Activated T-helper 1 cell treated with anti-CD3 and anti-CD28 coated beads, Interleukin-12 subunit alpha, Interleukin-12 subunit beta, Interleukin-2, Interleukin-4 antibody, amounts not matched to agents 30 ng/mL and 10 ng/mL and 1 ng/mL, durations not matched to agents 14 hours and 24 hours and 36 hours (primary cell): ENCODE results near the gene RIC8B. TPM values are rescaled to one million over a fixed set of nuclear protein-coding genes. Genes with fewer than 3 reads are reported as not detected.

Source experiments
- DNase-seq: peaks from one replicate; pipeline ENCODE4 v3.0.0; 2021; ENCODE audit warnings: low spot score
- H3K27ac Mint-ChIP-seq: one replicate; pipeline ENCODE4 v1.8.0; 2021; ENCODE audit warnings: mild to moderate bottlenecking, mixed read lengths
- H3K27me3 Mint-ChIP-seq: one replicate; pipeline ENCODE4 v1.8.0; 2022; ENCODE audit warnings: mild to moderate bottlenecking, moderate library complexity, mixed read lengths; ENCODE audit not compliant: insufficient read depth
- H3K36me3 Mint-ChIP-seq: one replicate; pipeline ENCODE4 v1.8.0; 2021; ENCODE audit warnings: low read depth, mixed read lengths
- H3K4me1 Mint-ChIP-seq: one replicate; pipeline ENCODE4 v1.8.0; 2021; ENCODE audit warnings: low read depth, mixed read lengths
- H3K4me3 Mint-ChIP-seq: one replicate; pipeline ENCODE4 v1.8.0; 2021; ENCODE audit warnings: mild to moderate bottlenecking, moderate library complexity, mixed read lengths
- H3K9me3 Mint-ChIP-seq: one replicate; pipeline ENCODE4 v1.8.0; 2021; ENCODE audit warnings: mixed read lengths
- intact Hi-C: fragments of 100-400 bp; cut with micrococcal nuclease; formaldehyde crosslinking; loops from one replicate; pipeline ENCODE4 v1.15.1; 2024
- total RNA-seq: library from RNA; stranded (reverse); gene quantifications from 2 replicates; pipeline ENCODE4 v1.2.3, GENCODE V29; 2022

Gene RIC8B
- total RNA-seq, 1 donor from 2014 or later, result 11.4 TPM

GRCh38 chr12:106868982-106869700, 94.7 kb downstream of the RIC8B start:
- no peak overlapping the region for H3K4me3 Mint-ChIP-seq
- DNase-seq, result no peak
- no peaks in the 10 kb centered on the region for H3K9me3 Mint-ChIP-seq
- peaks cover 7% of the 10 kb centered on the region for H3K4me1 Mint-ChIP-seq
- peaks cover 20% of the 10 kb centered on the region for H3K36me3 Mint-ChIP-seq
- H3K27me3 Mint-ChIP-seq, result no peaks in the 10 kb centered on the region
- no peak overlapping the region for H3K27ac Mint-ChIP-seq
- intact Hi-C loops, result no loop called here

- peaks cover 19% of the 10 kb centered on the region for H3K36me3 Mint-ChIP-seq
- peaks cover 11% of the 10 kb centered on the region for H3K4me1 Mint-ChIP-seq
- no peak overlapping the region for H3K4me3 Mint-ChIP-seq
- no peak overlapping the region for H3K27ac Mint-ChIP-seq
- DNase-seq, result no peak
- H3K9me3 Mint-ChIP-seq, result no peaks in the 10 kb centered on the region
- no peaks in the 10 kb centered on the region for H3K27me3 Mint-ChIP-seq
- intact Hi-C loops, result no loop called here
Measured at GRCh38 chr12:106870116-106870515, 95.6 kb downstream of the RIC8B start.

GRCh38 chr12:106871477-106871876, 97.0 kb downstream of the RIC8B start:
- no peak for DNase-seq
- H3K27ac Mint-ChIP-seq, result no peak overlapping the region
- no peaks in the 10 kb centered on the region for H3K27me3 Mint-ChIP-seq
- H3K9me3 Mint-ChIP-seq, result no peaks in the 10 kb centered on the region
- intact Hi-C loops, result no loop called here
- H3K36me3 Mint-ChIP-seq, result peaks cover 12% of the 10 kb centered on the region
- H3K4me1 Mint-ChIP-seq, result peaks cover 11% of the 10 kb centered on the region
- H3K4me3 Mint-ChIP-seq, result no peak overlapping the region

- H3K4me3 Mint-ChIP-seq, result no peak overlapping the region
- H3K27ac Mint-ChIP-seq, result no peak overlapping the region
- peaks cover 11% of the 10 kb centered on the region for H3K4me1 Mint-ChIP-seq
- peaks cover 9% of the 10 kb centered on the region for H3K36me3 Mint-ChIP-seq
- no peaks in the 10 kb centered on the region for H3K27me3 Mint-ChIP-seq
- intact Hi-C loops, result no loop called here
- DNase-seq, result no peak
- H3K9me3 Mint-ChIP-seq, result no peaks in the 10 kb centered on the region
Measured at GRCh38 chr12:106873983-106874382, 99.5 kb downstream of the RIC8B start.

GRCh38 chr12:106878804-106879203, 104.3 kb downstream of the RIC8B start:
- peaks cover 6% of the 10 kb centered on the region for H3K4me1 Mint-ChIP-seq
- H3K9me3 Mint-ChIP-seq, result no peaks in the 10 kb centered on the region
- no peak overlapping the region for H3K27ac Mint-ChIP-seq
- peaks cover 14% of the 10 kb centered on the region for H3K36me3 Mint-ChIP-seq
- intact Hi-C loops, result no loop called here
- H3K27me3 Mint-ChIP-seq, result no peaks in the 10 kb centered on the region
- no peak for DNase-seq
- H3K4me3 Mint-ChIP-seq, result no peak overlapping the region

GRCh38 chr12:106879612-106880011, 105.1 kb downstream of the RIC8B start:
- no peaks in the 10 kb centered on the region for H3K4me1 Mint-ChIP-seq
- no peaks in the 10 kb centered on the region for H3K27me3 Mint-ChIP-seq
- DNase-seq, result no peak
- no peaks in the 10 kb centered on the region for H3K9me3 Mint-ChIP-seq
- peaks cover 15% of the 10 kb centered on the region for H3K36me3 Mint-ChIP-seq
- no peak overlapping the region for H3K4me3 Mint-ChIP-seq
- no peak overlapping the region for H3K27ac Mint-ChIP-seq
- intact Hi-C loops, result no loop called here

- Mint-ChIP-seq H3K27me3 (no peaks in the 10 kb centered on the region), H3K4me1 (no peaks in the 10 kb centered on the region), H3K4me3 (no peak overlapping the region), H3K36me3 (peaks cover 17% of the 10 kb centered on the region), H3K27ac (no peak overlapping the region), H3K9me3 (no peaks in the 10 kb centered on the region)
- DNase-seq, result no peak
- intact Hi-C loops, result no loop called here
Measured at GRCh38 chr12:106883426-106883825, 108.9 kb downstream of the RIC8B start.

- Mint-ChIP-seq H3K27me3 (no peaks in the 10 kb centered on the region), H3K27ac (no peak overlapping the region), H3K4me1 (no peaks in the 10 kb centered on the region), H3K36me3 (peaks cover 12% of the 10 kb centered on the region), H3K4me3 (no peak overlapping the region), H3K9me3 (no peaks in the 10 kb centered on the region)
- intact Hi-C loops, result no loop called here
- no peak for DNase-seq
Measured at GRCh38 chr12:106885026-106885425, 110.5 kb downstream of the RIC8B start.

- no peak for DNase-seq
- intact Hi-C loops, result no loop called here
- Mint-ChIP-seq H3K27me3 (no peaks in the 10 kb centered on the region), H3K9me3 (no peaks in the 10 kb centered on the region), H3K4me3 (no peak overlapping the region), H3K27ac (no peak overlapping the region), H3K4me1 (no peaks in the 10 kb centered on the region), H3K36me3 (peaks cover 12% of the 10 kb centered on the region)
Measured at GRCh38 chr12:106885541-106886249, 111.2 kb downstream of the RIC8B start.

GRCh38 chr12:106886932-106887331, 112.5 kb downstream of the RIC8B start:
- H3K4me3 Mint-ChIP-seq, result no peak overlapping the region
- no peak overlapping the region for H3K27ac Mint-ChIP-seq
- intact Hi-C loops, result no loop called here
- H3K4me1 Mint-ChIP-seq, result no peaks in the 10 kb centered on the region
- no peak for DNase-seq
- no peaks in the 10 kb centered on the region for H3K9me3 Mint-ChIP-seq
- H3K36me3 Mint-ChIP-seq, result peaks cover 12% of the 10 kb centered on the region
- H3K27me3 Mint-ChIP-seq, result no peaks in the 10 kb centered on the region

- DNase-seq, result no peak
- H3K36me3 Mint-ChIP-seq, result peaks cover 10% of the 10 kb centered on the region
- H3K27me3 Mint-ChIP-seq, result no peaks in the 10 kb centered on the region
- H3K4me3 Mint-ChIP-seq, result no peak overlapping the region
- intact Hi-C loops, result no loop called here
- H3K27ac Mint-ChIP-seq, result no peak overlapping the region
- H3K4me1 Mint-ChIP-seq, result no peaks in the 10 kb centered on the region
- no peaks in the 10 kb centered on the region for H3K9me3 Mint-ChIP-seq
Measured at GRCh38 chr12:106888348-106888970, 114.0 kb downstream of the RIC8B start.

GRCh38 chr12:106889326-106889725, 114.8 kb downstream of the RIC8B start:
- Mint-ChIP-seq H3K9me3 (no peaks in the 10 kb centered on the region), H3K27ac (no peak overlapping the region), H3K27me3 (no peaks in the 10 kb centered on the region), H3K36me3 (peaks cover 4% of the 10 kb centered on the region), H3K4me3 (no peak overlapping the region), H3K4me1 (no peaks in the 10 kb centered on the region)
- DNase-seq, result no peak
- intact Hi-C loops, result no loop called here

- Mint-ChIP-seq H3K27ac (no peak overlapping the region), H3K27me3 (no peaks in the 10 kb centered on the region), H3K9me3 (no peaks in the 10 kb centered on the region), H3K4me1 (no peaks in the 10 kb centered on the region), H3K4me3 (no peak overlapping the region), H3K36me3 (peaks cover under 1% of the 10 kb centered on the region)
- intact Hi-C loops, result no loop called here
- DNase-seq, result no peak
Measured at GRCh38 chr12:106889950-106890626, 115.6 kb downstream of the RIC8B start.
